CD1c-positive myeloid dendritic cell (primary cell): ENCODE data around the gene PTPRD.

ENCODE experiments used
- DNase-seq: peaks from one replicate; pipeline ENCODE4 v3.0.0-alpha.2; 2016; ENCODE audit errors: extremely low spot score

Gene PTPRD

GRCh38 chr9:8904771-8905515 is 1707.9 kb downstream of the PTPRD start:
- no peak for DNase-seq

GRCh38 chr9:8903077-8903476 is 1709.7 kb downstream of the PTPRD start:
- DNase-seq: no peak

GRCh38 chr9:8901146-8901545 is 1711.7 kb downstream of the PTPRD start:
- DNase-seq: no peak

- no peak for DNase-seq
These were observed 1713.3 kb downstream of the PTPRD start for GRCh38 chr9:8899511-8899910.

GRCh38 chr9:8895861-8896224 is 1717.0 kb downstream of the PTPRD start:
- peak; percentile 36 for DNase-seq

- DNase-seq: no peak
These were observed 1717.5 kb downstream of the PTPRD start for GRCh38 chr9:8895106-8895860.

- no peak for DNase-seq
These were observed 1722.1 kb downstream of the PTPRD start for GRCh38 chr9:8890695-8891094.

- no peak for DNase-seq
These were observed 1723.7 kb downstream of the PTPRD start for GRCh38 chr9:8889100-8889499.

GRCh38 chr9:8888591-8888990 is 1724.2 kb downstream of the PTPRD start:
- no peak for DNase-seq

GRCh38 chr9:8887369-8887768 is 1725.4 kb downstream of the PTPRD start:
- DNase-seq: no peak

GRCh38 chr9:8883321-8883720 is 1729.5 kb downstream of the PTPRD start:
- no peak for DNase-seq

- DNase-seq: no peak
These were observed 1732.7 kb downstream of the PTPRD start for GRCh38 chr9:8880060-8880459.

GRCh38 chr9:8879284-8879683 is 1733.5 kb downstream of the PTPRD start:
- DNase-seq: no peak

- no peak for DNase-seq
These were observed 1734.9 kb downstream of the PTPRD start for GRCh38 chr9:8877753-8878494.

GRCh38 chr9:8876303-8876702 is 1736.5 kb downstream of the PTPRD start:
- no peak for DNase-seq

GRCh38 chr9:8874482-8874881 is 1738.3 kb downstream of the PTPRD start:
- DNase-seq: no peak

GRCh38 chr9:8872802-8873201 is 1740.0 kb downstream of the PTPRD start:
- no peak for DNase-seq

- DNase-seq: no peak
These were observed 1740.9 kb downstream of the PTPRD start for GRCh38 chr9:8871796-8872445.

- DNase-seq: no peak
These were observed 1741.4 kb downstream of the PTPRD start for GRCh38 chr9:8871396-8871795.

- DNase-seq: no peak
These were observed 1743.0 kb downstream of the PTPRD start for GRCh38 chr9:8869812-8870211.

GRCh38 chr9:8868632-8869031 is 1744.2 kb downstream of the PTPRD start:
- no peak for DNase-seq

- DNase-seq: no peak
These were observed 1745.7 kb downstream of the PTPRD start for GRCh38 chr9:8867148-8867547.
